Keratinocyte (primary cell): ENCODE results near the gene NLGN1. TPM values are rescaled to one million over a fixed set of nuclear protein-coding genes. Genes with fewer than 3 reads are reported as not detected.

Experiments used
- DNase-seq: peaks from one replicate; pipeline ENCODE4 v3.0.0-alpha.2; 2011; ENCODE audit warnings: low read depth, missing footprints, low spot score
- FAIRE-seq: peaks from 2 replicates; lab custom pipeline; 2011; peaks lifted over from hg19 to GRCh38; lab: Jason Lieb, UNC
- H2AFZ ChIP-seq: 2 replicates; pipeline ENCODE4 v1.6.0; 2012; ENCODE audit warnings: low read length, control low read depth, inconsistent platforms; ENCODE audit not compliant: control insufficient read depth
- H3K27ac ChIP-seq: 2 replicates; pipeline ENCODE4 v1.5.1; 2011; ENCODE audit warnings: low read length; ENCODE audit not compliant: control insufficient read depth, insufficient read depth
- H3K27me3 ChIP-seq: 3 replicates; pipeline ENCODE4 v1.6.0; 2011; ENCODE audit warnings: low read length; ENCODE audit not compliant: control insufficient read depth, insufficient read depth; ENCODE audit errors: extremely low read depth
- H3K36me3 ChIP-seq, 2 experiments: 2 replicates in 1 of 2; 3 replicates in 1 of 2; pipeline ENCODE4 v1.5.1; 2011; ENCODE audit warnings: low read length in 2 of 2, mild to moderate bottlenecking in 1 of 2; ENCODE audit not compliant: control insufficient read depth in 2 of 2, insufficient read depth in 2 of 2; ENCODE audit errors: extremely low read depth in 1 of 2
- H3K4me1 ChIP-seq: 3 replicates; pipeline ENCODE4 v1.5.1; 2011; ENCODE audit warnings: low read length; ENCODE audit not compliant: control insufficient read depth, insufficient read depth; ENCODE audit errors: extremely low read depth
- H3K4me2 ChIP-seq: 3 replicates; pipeline ENCODE4 v1.6.0; 2011; ENCODE audit warnings: low read depth, low read length; ENCODE audit not compliant: control insufficient read depth, insufficient read depth; ENCODE audit errors: extremely low read depth
- H3K4me3 ChIP-seq, 3 experiments: fragments of 200-600 bp in 1 of 3; sonication (generic) in 1 of 3; 2 replicates in 2 of 3; 3 replicates in 1 of 3; pipeline ENCODE4 v1.5.1; 2011 to 2016; ENCODE audit warnings: low read length in 3 of 3, mild to moderate bottlenecking in 3 of 3, control low read depth in 2 of 3, inconsistent platforms in 1 of 3, low read depth in 1 of 3, mixed read lengths in 1 of 3, mixed run types in 1 of 3, moderate library complexity in 1 of 3; ENCODE audit not compliant: control insufficient read depth in 2 of 3, insufficient read depth in 2 of 3; ENCODE audit errors: extremely low read depth in 1 of 3
- H3K79me2 ChIP-seq: 2 replicates; pipeline ENCODE4 v1.6.0; 2012; ENCODE audit warnings: low read length; ENCODE audit not compliant: control insufficient read depth, insufficient read depth
- H3K9ac ChIP-seq: 3 replicates; pipeline ENCODE4 v1.6.0; 2011; ENCODE audit warnings: low read length; ENCODE audit not compliant: control insufficient read depth, insufficient read depth; ENCODE audit errors: extremely low read depth
- H3K9me1 ChIP-seq: 3 replicates; pipeline ENCODE4 v1.6.0; 2011; ENCODE audit warnings: low read length; ENCODE audit not compliant: control insufficient read depth, insufficient read depth; ENCODE audit errors: extremely low read depth
- H3K9me3 ChIP-seq: 2 replicates; pipeline ENCODE4 v1.5.1; 2012; ENCODE audit warnings: low read depth, low read length; ENCODE audit not compliant: control insufficient read depth
- H4K20me1 ChIP-seq: 3 replicates; pipeline ENCODE4 v1.6.0; 2011; ENCODE audit warnings: low read length; ENCODE audit not compliant: control insufficient read depth, insufficient read depth; ENCODE audit errors: extremely low read depth
- EZH2 ChIP-seq: IDR thresholded peaks from one replicate; pipeline ENCODE4 v1.6.1; 2012; ENCODE audit warnings: inconsistent platforms, mild to moderate bottlenecking, low read length, moderate library complexity
- dilution Hi-C: fragments of 300-500 bp; cut with MboI; formaldehyde crosslinking; loops from one replicate; pipeline ENCODE4 v1.7.0; 2020; ENCODE audit warnings: low sequenced_read_pairs; ENCODE audit not compliant: extremely low pct_ligation_motif_present
- polyA plus RNA-seq, 5 experiments: library from polyadenylated mRNA; depleted of rRNA in 3 of 5; stranded (reverse) in 3 of 5; stranded (forward) in 1 of 5; unstranded in 1 of 5; fragments of >200 nt; gene quantifications; 1 replicate in 1 of 5; 2 replicates in 3 of 5; 3 replicates in 1 of 5; pipeline versions ENCODE4 v1.2.1 to v1.2.3, GENCODE V29; 2011 to 2012; ENCODE audit warnings: missing spikeins in 2 of 5, low read depth in 1 of 5, low replicate concordance in 1 of 5
- TF ChIP-seq, protein P1 (sequence below), 3 experiments: IDR thresholded peaks in 1 of 3; conservative IDR thresholded peaks in 1 of 3; optimal IDR thresholded peaks in 1 of 3; 2 replicates in 2 of 3; 3 replicates in 1 of 3; pipeline versions ENCODE3 to v1.5.1; 2011; ENCODE audit warnings: low read length in 3 of 3, mild to moderate bottlenecking in 3 of 3, moderate library complexity in 2 of 3, control low read depth in 1 of 3, inconsistent platforms in 1 of 3; ENCODE audit not compliant: insufficient read depth in 2 of 3; ENCODE audit errors: extremely low read depth in 1 of 3

Gene NLGN1
- polyA plus RNA-seq, 1 donor (not counting 4 experiments of a cell fraction or from before 2014, with no cell fraction given), result not detected

DNA sequence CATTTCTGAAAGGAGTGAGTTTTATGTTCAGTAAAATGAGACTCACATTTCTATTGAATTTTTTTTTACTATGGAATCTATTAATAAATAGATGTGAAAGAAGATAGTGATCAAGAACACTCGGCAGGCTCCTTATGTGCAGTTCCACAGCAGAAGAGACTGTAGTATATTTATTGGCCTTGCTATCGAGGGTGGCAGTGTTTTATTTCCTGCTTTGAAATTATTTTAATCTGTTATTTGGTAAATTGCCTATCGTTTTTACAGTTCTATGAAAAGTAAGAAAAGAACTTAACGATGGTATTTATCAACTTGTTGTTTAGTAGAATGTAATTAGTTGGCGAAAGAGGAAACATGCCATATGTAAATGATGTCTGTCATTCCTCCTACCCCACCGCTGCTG lies 238.3 kb downstream of the NLGN1 start:
- no peaks in the 10 kb centered on the region for H4K20me1 ChIP-seq
- H3K4me3 ChIP-seq, result no peak overlapping the region
- TF ChIP-seq, protein P1, sequence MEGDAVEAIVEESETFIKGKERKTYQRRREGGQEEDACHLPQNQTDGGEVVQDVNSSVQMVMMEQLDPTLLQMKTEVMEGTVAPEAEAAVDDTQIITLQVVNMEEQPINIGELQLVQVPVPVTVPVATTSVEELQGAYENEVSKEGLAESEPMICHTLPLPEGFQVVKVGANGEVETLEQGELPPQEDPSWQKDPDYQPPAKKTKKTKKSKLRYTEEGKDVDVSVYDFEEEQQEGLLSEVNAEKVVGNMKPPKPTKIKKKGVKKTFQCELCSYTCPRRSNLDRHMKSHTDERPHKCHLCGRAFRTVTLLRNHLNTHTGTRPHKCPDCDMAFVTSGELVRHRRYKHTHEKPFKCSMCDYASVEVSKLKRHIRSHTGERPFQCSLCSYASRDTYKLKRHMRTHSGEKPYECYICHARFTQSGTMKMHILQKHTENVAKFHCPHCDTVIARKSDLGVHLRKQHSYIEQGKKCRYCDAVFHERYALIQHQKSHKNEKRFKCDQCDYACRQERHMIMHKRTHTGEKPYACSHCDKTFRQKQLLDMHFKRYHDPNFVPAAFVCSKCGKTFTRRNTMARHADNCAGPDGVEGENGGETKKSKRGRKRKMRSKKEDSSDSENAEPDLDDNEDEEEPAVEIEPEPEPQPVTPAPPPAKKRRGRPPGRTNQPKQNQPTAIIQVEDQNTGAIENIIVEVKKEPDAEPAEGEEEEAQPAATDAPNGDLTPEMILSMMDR (optimal IDR thresholded peaks at IDR 0.05 in 1 of 3, IDR thresholded peaks at IDR 0.05 in 1 of 3, conservative IDR thresholded peaks at IDR 0.05 in 1 of 3; ENCODE audit: extremely low read depth in 1 of 3, insufficient read depth in 2 of 3, low read length in 3 of 3), result no peak
- no peak for TF ChIP-seq EZH2
- dilution Hi-C loops, result no loop called here
- no peaks in the 10 kb centered on the region for H3K27me3 ChIP-seq
- no peak overlapping the region for H2AFZ ChIP-seq
- no peak for FAIRE-seq
- H3K9ac ChIP-seq, result no peak overlapping the region
- H3K79me2 ChIP-seq, result no peaks in the 10 kb centered on the region
- H3K4me1 ChIP-seq, result no peaks in the 10 kb centered on the region
- no peak overlapping the region for H3K4me2 ChIP-seq
- H3K36me3 ChIP-seq, result no peaks in the 10 kb centered on the region
- no peak overlapping the region for H3K27ac ChIP-seq
- H3K9me1 ChIP-seq, result no peaks in the 10 kb centered on the region
- no peaks in the 10 kb centered on the region for H3K9me3 ChIP-seq
- no peak for DNase-seq

DNA sequence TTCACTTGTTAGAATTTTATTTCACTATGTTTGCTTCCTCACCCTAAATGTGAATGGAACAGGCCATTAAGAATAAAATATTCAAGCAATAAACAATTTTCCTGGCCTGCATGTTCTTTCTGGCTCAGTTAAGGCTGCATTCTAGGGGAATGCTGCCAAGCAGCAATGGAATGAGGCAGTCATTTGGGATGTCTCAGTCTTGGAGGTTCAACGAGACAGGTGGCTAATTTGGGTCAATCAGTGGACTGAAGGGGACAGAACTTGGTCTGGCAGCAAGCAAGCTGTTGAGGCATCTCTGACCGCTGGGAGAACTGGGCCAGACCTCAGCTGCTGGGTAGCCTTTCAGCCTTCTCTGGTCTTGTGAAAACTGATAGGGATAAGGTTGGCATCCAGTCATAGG lies 241.6 kb downstream of the NLGN1 start:
- Histone ChIP-seq H3K27me3 (no peaks in the 10 kb centered on the region), H2AFZ (no peak overlapping the region), H3K4me3 (no peak overlapping the region), H3K27ac (no peak overlapping the region), H3K79me2 (no peaks in the 10 kb centered on the region), H3K9me3 (no peaks in the 10 kb centered on the region), H4K20me1 (no peaks in the 10 kb centered on the region), H3K9ac (no peak overlapping the region), H3K4me2 (no peak overlapping the region), H3K9me1 (no peaks in the 10 kb centered on the region), H3K4me1 (no peaks in the 10 kb centered on the region), H3K36me3 (no peaks in the 10 kb centered on the region)
- DNase-seq (no peak), FAIRE-seq (no peak)
- TF ChIP-seq, protein P1 (optimal IDR thresholded peaks at IDR 0.05 in 1 of 3, IDR thresholded peaks at IDR 0.05 in 1 of 3, conservative IDR thresholded peaks at IDR 0.05 in 1 of 3; ENCODE audit: extremely low read depth in 1 of 3, insufficient read depth in 2 of 3, low read length in 3 of 3), result no peak
- TF ChIP-seq EZH2, result no peak
- dilution Hi-C loops, result no loop called here
